ENCODE data around the gene PUM2.

PUM2 gene

DNA sequence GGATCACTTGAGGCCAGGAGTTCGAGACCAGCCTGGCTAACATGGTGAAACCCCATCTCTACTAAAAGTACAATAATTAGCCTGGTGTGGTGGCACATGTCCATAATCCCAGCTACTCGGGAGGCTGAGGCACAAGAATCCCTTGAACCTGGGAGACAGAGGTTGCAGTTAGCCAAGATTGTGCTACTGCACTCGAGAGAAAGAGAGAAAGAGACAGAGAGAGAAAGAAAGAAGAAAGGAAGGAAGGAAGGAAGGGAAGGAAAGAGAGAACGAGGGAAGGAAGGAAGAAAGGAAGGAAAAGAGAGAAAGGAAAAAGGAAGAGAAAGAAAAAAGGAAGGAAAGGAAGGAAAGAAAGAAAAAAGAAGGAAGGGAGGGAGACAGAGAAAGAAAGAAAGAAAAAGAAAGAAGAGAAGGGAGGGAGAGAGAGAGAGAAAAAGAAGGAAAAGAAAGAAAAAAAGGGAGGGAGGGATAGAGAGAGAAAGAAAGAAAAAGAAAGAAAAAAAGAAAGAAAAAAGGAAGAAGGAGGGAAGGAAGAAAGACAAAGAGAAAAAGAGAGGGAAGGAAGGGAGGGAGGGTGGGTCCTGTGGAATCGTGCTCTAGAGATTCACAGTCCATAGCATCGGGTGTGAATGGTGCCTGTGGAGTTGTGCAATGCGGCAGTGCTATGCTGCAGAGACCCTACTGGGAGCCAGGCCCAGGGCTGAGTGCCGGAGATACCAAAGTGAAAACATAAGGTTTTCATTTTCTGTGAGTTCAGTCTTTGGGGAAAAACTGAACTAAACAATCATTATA, 121.1 kb downstream of the PUM2 start:
- no peak for DNase-seq

GRCh38 chr2:20227894-20228505, 122.6 kb downstream of the PUM2 start:
- no peak for DNase-seq

DNA sequence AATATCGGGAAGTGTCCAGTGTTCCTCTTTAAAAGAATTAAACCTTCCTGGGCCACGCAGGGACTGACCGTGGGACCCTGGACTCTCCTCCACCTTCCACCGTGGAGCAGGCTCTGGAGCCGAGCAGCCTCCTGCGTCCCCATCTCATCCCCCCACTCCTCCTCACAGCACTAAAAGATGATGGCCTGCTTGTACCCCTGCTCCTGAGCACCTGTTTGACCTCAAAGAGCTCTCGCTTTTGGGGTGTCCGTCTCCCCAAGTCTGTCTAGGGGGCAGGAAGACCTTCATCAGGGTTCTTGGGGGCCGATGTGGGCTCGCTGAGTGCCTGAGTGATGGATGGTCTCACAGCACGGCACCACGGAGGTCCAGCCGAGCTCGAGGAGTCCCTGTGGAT, 124.5 kb downstream of the PUM2 start:
- no peak for DNase-seq

DNA sequence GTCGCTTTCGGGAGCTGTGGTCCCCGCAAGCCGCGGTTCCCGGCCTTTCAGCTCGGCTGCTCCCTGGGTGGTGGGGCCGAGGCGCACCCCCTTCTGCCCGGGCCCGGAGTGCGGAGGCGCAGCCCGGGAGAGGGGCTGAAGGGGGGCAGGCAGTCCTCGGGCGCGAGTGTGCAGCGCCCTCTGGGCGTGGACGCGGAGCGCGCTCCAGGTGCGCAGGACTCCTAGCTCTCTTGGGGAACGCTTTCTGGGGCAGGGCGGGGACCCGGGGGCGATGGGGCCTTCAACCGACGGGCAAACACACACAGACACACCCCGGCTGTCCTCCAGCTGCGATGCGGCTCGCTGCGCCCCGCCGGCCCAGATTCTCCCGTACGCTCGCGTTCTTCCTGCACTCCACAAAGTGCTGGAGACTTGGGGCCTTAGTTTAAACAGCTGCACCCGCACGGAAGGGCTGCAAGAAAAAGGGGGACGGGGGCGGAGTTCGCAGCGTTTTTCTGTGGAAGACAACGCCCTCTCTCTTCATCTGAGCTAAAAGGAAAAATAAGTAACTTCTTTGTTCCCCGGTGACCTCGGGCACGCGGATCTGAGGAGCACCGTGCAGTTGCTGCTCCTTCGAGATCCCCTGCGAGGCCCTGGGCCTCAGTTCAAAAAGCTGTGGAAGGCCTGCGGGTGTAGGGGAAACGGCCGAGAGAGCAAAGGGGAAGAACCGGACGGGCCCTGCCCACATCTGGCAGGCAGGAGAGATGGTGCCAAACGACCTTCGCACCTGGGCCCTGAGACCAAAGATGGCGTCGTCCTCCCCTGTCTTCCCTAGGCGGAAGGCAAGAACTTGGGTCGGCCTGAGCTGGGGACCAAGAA, 125.1 kb downstream of the PUM2 start:
- peak; percentile 58 for DNase-seq

GRCh38 chr2:20224716-20225293, 125.8 kb downstream of the PUM2 start, which contains the start of gene SDC1:
Gene SDC1 (minus strand): TSS chr2:20225130. CDS start chr2:20224867, 263 bp downstream.
- peak; percentile 58 for DNase-seq

GRCh38 chr2:20224164-20224715, 126.4 kb downstream of the PUM2 start:
- DNase-seq, result no peak

GRCh38 chr2:20223407-20224163, 127.1 kb downstream of the PUM2 start:
- DNase-seq, result peak; percentile 4

DNA sequence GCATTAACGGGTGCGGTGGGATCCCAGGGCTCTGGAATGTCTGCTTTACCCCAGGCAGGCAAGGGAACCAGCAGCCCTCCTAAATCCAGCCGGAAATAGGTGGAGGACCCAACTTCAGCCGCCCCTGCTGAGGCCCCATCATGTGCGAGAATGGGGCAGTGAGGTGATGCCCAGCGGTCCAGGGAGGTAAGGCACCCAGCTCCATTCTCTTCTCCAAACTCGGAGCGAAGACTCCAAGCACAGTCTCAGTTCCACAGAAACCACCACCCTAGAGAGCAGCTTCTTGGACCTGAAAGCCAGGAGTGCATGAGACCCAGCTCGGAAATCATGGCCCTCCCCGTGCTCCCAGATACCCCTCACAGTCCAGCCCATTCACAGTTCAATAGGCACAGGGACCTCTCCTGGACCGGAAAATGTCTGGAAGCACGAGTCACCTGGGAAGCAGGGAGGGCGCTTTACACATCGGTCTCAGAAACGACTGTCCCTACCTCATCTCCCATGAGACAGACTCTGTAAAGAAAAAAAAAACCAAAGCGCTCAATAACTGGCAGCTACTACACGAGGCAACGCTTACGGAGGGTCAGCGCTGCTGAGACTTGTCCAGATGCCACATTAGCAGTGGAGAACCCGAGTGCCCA, 127.8 kb downstream of the PUM2 start:
- no peak for DNase-seq

- DNase-seq, result no peak
These were observed 128.5 kb downstream of the PUM2 start for GRCh38 chr2:20222014-20222768.

DNA sequence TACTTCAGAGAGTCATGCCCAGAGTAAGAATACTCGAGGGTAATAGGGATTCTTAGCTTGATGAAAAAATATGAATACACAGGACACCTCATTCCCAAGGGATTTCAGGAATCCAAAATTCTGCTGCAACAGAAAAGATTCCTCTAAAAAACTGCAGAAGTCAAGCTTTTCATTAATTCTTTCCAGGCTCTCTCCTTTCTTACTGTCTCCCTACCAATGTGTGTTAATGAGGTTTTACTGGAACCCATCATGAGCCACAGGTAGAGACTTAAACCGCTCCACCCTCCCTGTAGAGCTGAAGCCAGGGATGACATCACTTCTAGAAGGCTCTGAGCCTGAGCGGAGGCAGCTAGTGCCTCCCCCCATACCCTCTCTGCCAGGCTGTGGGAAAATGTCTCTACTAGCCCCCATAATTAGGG, 129.1 kb downstream of the PUM2 start:
- no peak for DNase-seq

DNA sequence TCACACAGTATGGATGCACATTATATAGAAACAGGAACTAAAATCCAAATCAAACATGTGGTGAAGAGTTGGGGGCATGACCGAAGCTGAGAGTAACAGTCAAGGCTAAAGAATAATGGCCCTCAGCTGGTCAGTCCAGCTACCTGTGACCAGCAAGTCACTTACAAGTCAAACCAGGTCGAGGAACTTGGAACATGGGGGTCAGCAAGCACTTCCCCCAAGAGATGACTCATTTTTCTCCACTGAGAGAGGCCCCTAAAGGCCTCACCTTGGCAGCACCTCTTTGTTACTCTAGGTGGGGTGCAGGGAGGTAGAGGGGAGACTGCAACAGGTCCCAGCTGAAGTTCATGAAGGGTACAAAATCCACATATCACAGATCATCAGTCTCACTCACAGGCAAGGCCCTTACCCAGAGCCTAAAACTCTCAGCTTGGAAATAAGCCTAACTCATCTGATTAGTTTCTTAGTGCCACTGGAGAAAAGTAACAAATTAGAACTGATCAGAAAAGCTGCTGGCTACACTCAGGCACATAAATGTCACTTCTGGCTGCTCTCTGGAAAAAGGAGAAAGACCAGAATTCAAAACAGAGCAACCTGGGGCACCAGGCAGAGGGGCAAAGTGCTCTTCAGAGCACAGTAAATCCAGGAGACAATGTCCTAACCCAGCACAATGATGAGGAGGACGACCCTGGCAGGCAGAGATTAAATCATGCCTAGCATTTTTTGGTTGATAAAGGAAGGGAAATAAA, 129.7 kb downstream of the PUM2 start:
- no peak for DNase-seq

- DNase-seq, result no peak
These were observed 130.8 kb downstream of the PUM2 start for GRCh38 chr2:20219763-20220380.

GRCh38 chr2:20218331-20219320, 132.0 kb downstream of the PUM2 start:
- DNase-seq, result no peak

DNA sequence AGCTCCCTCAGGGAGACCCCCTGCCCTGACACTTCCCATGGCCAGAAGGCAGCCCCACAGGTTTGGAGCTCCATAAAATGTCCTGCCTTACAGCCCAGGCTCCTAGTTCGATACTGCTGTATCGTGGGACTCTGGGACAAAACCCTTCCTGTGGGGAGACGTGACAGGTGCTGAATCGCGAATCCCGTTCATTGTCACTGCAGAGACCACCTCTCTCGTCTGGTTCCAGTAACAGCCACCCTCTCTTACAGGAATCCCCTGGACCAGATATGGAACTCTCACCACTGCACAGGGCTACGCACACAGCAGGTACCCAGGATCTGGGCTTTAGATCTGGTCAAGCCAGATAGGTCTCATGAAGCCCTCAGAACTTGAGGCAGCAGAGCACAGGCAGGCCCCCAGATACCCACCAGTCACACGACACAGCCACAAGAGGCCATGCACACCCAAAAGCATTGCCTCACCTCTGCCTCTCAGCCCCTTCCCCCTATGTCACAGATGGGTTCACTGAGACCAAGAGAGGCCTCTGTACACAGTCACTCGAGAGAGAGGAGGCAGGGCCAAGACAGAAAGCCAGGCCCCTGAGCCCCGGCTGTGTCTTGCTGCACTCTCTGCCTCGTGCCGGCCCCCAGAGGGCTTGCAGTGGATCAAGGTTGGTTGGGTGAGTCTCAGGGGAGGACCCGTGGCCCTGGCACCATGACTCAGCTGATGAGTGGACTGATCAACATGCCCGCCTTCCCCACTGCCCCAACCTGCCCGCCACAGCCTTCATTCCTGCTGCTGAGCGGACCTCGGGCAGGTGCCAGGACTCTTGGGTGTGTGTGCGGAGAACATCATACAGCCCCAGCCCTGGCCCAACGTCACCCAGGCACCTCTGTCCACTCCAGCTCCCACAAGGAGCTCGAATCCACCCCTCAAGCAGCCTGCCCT, 133.3 kb downstream of the PUM2 start:
- no peak for DNase-seq

DNA sequence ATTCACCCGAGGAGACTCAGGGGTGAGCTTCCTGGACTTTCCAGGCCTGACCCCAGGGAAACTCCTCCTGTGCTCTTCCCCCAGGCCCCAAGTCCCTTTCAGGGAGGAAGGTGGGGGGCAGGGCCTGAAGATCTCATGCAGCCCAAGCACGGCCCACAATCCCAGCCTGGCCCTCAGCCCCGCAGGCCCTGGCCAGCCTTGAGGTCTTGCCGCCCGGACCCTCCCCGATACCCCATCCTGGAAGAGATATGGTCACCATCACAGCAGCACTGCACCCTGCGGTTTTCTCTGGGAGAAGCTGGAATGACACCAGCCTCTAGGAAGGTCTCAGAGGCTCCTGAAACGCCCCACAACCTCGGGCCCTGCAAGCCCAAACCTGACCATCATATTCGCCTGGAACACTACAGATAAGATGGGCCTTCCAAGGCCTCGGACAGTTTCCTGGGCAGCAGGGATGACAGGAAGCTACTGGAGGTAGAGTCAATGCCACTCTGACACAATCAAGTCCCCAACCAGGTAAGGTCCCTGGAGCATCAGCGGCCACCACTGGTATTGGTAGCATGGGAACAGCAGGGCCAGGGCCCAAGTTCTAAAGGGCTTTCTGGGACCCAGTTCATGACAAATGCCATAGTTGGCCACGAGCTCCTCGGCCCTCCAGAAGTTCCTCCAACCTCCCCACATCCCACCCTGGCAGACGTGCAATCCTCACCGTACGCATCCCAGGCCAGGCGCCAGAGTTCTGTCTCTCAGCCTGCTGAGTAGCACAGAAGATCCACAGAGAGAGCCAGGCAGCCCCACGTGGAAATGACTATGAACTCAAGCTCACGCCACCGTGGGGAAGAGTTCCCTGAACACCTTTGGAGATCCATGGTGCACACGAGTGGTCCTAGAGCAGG, 134.3 kb downstream of the PUM2 start:
- DNase-seq, result no peak

Data from NCI-H774 (cell line).